Nephron (organoid): ENCODE data around the gene SERPINB11.

Experiments used
- H3K27ac Mint-ChIP-seq, 3 experiments: 2 replicates each; pipeline ENCODE4 v1.8.0; 2020; ENCODE audit warnings: mixed read lengths in 3 of 3, mild to moderate bottlenecking in 2 of 3, moderate library complexity in 1 of 3
- H3K27me3 Mint-ChIP-seq: 2 replicates; pipeline ENCODE4 v1.8.0; 2021; ENCODE audit warnings: low read depth, mild to moderate bottlenecking, moderate library complexity, mixed read lengths
- H3K36me3 Mint-ChIP-seq: 2 replicates; pipeline ENCODE4 v1.8.0; 2020; ENCODE audit warnings: low read depth, mixed read lengths
- H3K4me1 Mint-ChIP-seq: 2 replicates; pipeline ENCODE4 v1.8.0; 2020; ENCODE audit warnings: mixed read lengths
- H3K4me3 Mint-ChIP-seq, 3 experiments: 2 replicates each; pipeline ENCODE4 v1.8.0; 2020; ENCODE audit warnings: mild to moderate bottlenecking in 3 of 3, mixed read lengths in 3 of 3, moderate library complexity in 2 of 3
- H3K9me3 Mint-ChIP-seq: 2 replicates; pipeline ENCODE4 v1.8.0; 2020; ENCODE audit warnings: mixed read lengths
- CTCF ChIP-seq, 3 experiments: fragments of 200-600 bp; sonication (generic); IDR thresholded peaks; one replicate each; pipeline ENCODE4 v1.5.0; 2021; ENCODE audit warnings: antibody characterized with exemption in 3 of 3; ENCODE audit not compliant: unreplicated experiment in 3 of 3

Gene SERPINB11

DNA sequence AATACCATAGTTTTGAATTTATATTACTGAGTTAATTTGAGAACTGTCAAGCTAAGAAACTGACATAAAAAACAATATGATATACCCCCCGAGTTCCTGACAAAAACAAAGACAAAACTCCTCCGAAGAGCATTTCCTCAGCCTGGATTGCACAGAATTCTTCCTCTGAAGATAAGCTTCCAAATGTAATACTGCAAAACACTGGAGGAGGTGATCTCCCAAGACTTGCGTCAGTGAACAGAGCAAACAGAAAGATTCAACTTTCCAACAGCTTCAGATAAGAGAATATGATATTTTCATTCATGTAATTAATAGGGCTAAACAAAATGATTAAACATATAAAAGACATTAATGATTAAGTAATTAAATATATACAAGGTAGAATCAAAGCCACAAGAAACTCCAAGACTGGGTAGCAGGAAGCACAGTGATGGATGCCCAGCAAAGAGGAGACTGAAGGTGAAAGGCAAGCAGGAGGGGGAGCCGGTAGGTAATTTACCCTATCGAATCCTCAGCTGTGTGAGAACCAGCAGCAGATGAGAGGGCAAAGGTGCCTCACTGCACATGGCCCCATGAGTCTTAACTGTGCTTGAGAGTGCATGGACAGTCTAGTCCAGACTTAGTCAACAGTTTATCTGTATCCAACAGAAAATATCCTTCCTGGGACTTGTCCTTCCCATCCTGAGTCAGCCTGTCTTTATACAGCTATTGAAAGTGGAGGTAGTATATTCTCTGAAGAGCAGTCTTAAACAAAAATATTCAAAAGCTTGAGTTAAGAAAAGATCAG, 22.7 kb upstream of the SERPINB11 start:
- Mint-ChIP-seq H3K9me3 (no peaks in the 10 kb centered on the region), H3K27me3 (no peaks in the 10 kb centered on the region), H3K27ac (no peak overlapping the region), H3K4me1 (no peaks in the 10 kb centered on the region), H3K36me3 (no peaks in the 10 kb centered on the region), H3K4me3 (no peak overlapping the region)
- TF ChIP-seq CTCF (IDR thresholded peaks at IDR 0.05; ENCODE audit: unreplicated experiment in 3 of 3), result no peak

- Mint-ChIP-seq H3K36me3 (no peaks in the 10 kb centered on the region), H3K9me3 (peaks cover 2% of the 10 kb centered on the region), H3K4me3 (no peak overlapping the region), H3K27ac (peak overlapping the region in 1 of 3 experiments; percentile 28), H3K27me3 (no peaks in the 10 kb centered on the region), H3K4me1 (no peaks in the 10 kb centered on the region)
- TF ChIP-seq CTCF (IDR thresholded peaks at IDR 0.05; ENCODE audit: unreplicated experiment in 3 of 3), result no peak
Measured at GRCh38 chr18:63681449-63682340, 21.1 kb upstream of the SERPINB11 start.

- no peak for TF ChIP-seq CTCF (IDR thresholded peaks at IDR 0.05; ENCODE audit: unreplicated experiment in 3 of 3)
- H3K27ac Mint-ChIP-seq, result peak overlapping the region in 2 of 3 experiments; percentile 85
- H3K9me3 Mint-ChIP-seq, result peaks cover 3% of the 10 kb centered on the region
- no peaks in the 10 kb centered on the region for H3K36me3 Mint-ChIP-seq
- no peaks in the 10 kb centered on the region for H3K27me3 Mint-ChIP-seq
- no peaks in the 10 kb centered on the region for H3K4me1 Mint-ChIP-seq
- H3K4me3 Mint-ChIP-seq, result no peak overlapping the region
Measured at GRCh38 chr18:63683152-63683551, 19.6 kb upstream of the SERPINB11 start.

DNA sequence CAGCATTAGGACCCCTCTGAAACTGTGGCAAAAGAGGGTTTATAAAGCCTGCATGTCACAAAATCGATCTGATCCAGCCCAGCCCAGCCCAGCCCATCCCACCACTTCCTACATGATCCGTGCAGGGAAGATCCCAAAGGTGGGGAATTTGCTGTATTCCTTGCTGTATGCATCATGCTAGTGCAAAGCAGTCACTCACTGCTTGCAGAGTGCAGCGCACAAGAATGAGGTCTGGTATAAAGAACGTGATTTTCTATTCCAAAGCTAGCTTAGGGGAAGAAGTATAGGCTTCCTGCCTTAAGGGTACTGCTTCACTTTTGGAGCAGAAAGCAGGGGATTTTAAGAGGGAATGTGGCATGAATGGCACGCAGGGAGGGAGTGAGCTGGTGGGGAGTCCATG, 18.9 kb upstream of the SERPINB11 start:
- H3K9me3 Mint-ChIP-seq, result peaks cover 3% of the 10 kb centered on the region
- H3K36me3 Mint-ChIP-seq, result no peaks in the 10 kb centered on the region
- H3K27ac Mint-ChIP-seq, result no peak overlapping the region
- no peaks in the 10 kb centered on the region for H3K27me3 Mint-ChIP-seq
- TF ChIP-seq CTCF (IDR thresholded peaks at IDR 0.05; ENCODE audit: unreplicated experiment in 3 of 3), result no peak
- H3K4me3 Mint-ChIP-seq, result no peak overlapping the region
- H3K4me1 Mint-ChIP-seq, result no peaks in the 10 kb centered on the region

DNA sequence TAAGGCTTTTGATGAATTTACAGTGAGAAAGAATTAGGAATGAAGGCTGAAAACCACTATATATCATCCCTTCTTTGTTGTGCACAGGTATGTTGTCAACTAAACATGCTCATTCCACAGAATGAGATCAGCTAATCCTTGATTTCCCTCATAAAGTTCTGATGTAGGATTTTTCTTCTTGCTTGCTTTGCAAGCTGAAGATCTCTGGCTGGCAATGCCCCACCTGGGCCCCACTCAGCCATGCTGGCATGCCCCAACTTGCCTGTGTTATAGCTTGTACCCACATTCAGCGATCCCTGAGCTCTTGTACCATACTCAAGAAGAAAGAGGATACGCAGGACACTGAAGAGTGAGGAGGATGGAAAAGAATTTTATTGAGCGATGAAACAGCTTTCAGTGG, 18.0 kb upstream of the SERPINB11 start:
- Mint-ChIP-seq H3K9me3 (peaks cover 6% of the 10 kb centered on the region), H3K4me3 (no peak overlapping the region), H3K27me3 (no peaks in the 10 kb centered on the region), H3K36me3 (peaks cover 3% of the 10 kb centered on the region), H3K4me1 (no peaks in the 10 kb centered on the region), H3K27ac (no peak overlapping the region)
- no peak for TF ChIP-seq CTCF (IDR thresholded peaks at IDR 0.05; ENCODE audit: unreplicated experiment in 3 of 3)
